Myometrial cell (primary cell): ENCODE data around the gene TARM1. TPM values are rescaled to one million over a fixed set of nuclear protein-coding genes. Genes with fewer than 3 reads are reported as not detected.

Experiments used
- total RNA-seq: library from RNA; depleted of rRNA; stranded (reverse); fragments of >200 nt; gene quantifications from 2 replicates; pipeline ENCODE4 v1.2.3, GENCODE V29; 2015

Gene TARM1
- total RNA-seq = not detected in 2 replicates

GRCh38 chr19:54081032-54081431, at the start of gene TARM1:
Gene TARM1, minus strand, starts transcription at chr19:54081365. Its CDS starts 25 bp downstream, at chr19:54081340.

GRCh38 chr19:54115109-54116063, 34.2 kb upstream of the TARM1 start, which contains the start of the genes PRPF31 and TFPT:
Gene PRPF31, plus strand, starts transcription at chr19:54115754. Its CDS starts 2,525 bp downstream, at chr19:54118279.
Gene TFPT, minus strand, starts transcription at chr19:54115657. Its CDS starts 388 bp downstream, at chr19:54115269.

GRCh38 chr19:54102421-54103169, 21.4 kb upstream of the TARM1 start, which contains the start of gene NDUFA3:
Gene NDUFA3, plus strand, starts transcription at chr19:54102855. Its CDS starts 24 bp downstream, at chr19:54102879.

DNA sequence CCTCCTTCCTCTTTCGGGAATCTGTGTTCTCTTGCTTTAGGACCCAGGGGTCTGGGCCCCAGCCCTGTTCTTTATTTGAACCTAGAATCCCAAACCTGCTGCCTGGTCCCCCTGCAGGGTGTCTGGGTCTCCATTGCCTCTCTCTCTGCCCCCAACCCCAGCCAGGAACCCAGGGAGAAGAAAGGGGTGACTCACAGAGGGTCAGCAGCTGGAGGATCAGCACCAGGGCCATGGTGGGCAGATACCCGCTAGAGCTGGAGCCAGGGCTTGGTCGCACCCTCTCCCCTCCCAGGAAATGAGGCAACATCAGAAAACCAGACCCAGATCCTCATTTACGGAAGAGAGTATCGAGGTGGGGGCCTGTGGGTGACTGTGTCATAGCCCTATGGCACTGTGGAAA, 19.4 kb upstream of the TARM1 start, which contains the start of gene OSCAR:
Gene OSCAR, minus strand, starts transcription at position 243 of the 400 bp plus-strand sequence. Its CDS starts 11 bp downstream, at position 232.

GRCh38 chr19:54063350-54064116, 17.6 kb downstream of the TARM1 start, which contains the start of gene VSTM1:
Gene VSTM1, minus strand, starts transcription at chr19:54063897. Its CDS starts 120 bp downstream, at chr19:54063777.

Other genes starting within 250 kb of the TARM1 start
- 67.2 and 68.3 TPM in 2 replicates for gene MYADM, start 213.5 kb downstream of the TARM1 start, total RNA-seq
- not detected in 2 replicates for gene PRKCG, start 199.2 kb downstream of the TARM1 start, total RNA-seq
- under 0.01 TPM in 1 of 2 replicates, not detected in the other for gene CACNG7, start 172.1 kb downstream of the TARM1 start, total RNA-seq
- under 0.01 TPM in 2 replicates for gene CACNG8, start 118.4 kb downstream of the TARM1 start, total RNA-seq
- gene CACNG6, start 89.7 kb downstream of the TARM1 start, total RNA-seq = 0.18 and 1.2 TPM in 2 replicates
- not detected in 2 replicates for gene VSTM1, start 17.5 kb downstream of the TARM1 start, total RNA-seq
- under 0.01 TPM in 1 of 2 replicates, not detected in the other for gene OSCAR, start 19.4 kb upstream of the TARM1 start, total RNA-seq
- gene NDUFA3, start 21.5 kb upstream of the TARM1 start, total RNA-seq = 10.3 and 42.7 TPM in 2 replicates
- gene TFPT, start 34.3 kb upstream of the TARM1 start, total RNA-seq = 22.0 and 31.4 TPM in 2 replicates
- gene PRPF31, start 34.4 kb upstream of the TARM1 start, total RNA-seq = 79.4 and 89.7 TPM in 2 replicates
- 10.3 and 26.2 TPM in 2 replicates for gene CNOT3, start 56.4 kb upstream of the TARM1 start, total RNA-seq
- 3.7 and 4.0 TPM in 2 replicates for gene LENG1, start 78.4 kb upstream of the TARM1 start, total RNA-seq
- gene TMC4, start 91.8 kb upstream of the TARM1 start, total RNA-seq = not detected in 2 replicates
- gene MBOAT7, start 108.2 kb upstream of the TARM1 start, total RNA-seq = 257 and 295 TPM in 2 replicates
- 126 and 135 TPM in 2 replicates for gene TSEN34, start 109.9 kb upstream of the TARM1 start, total RNA-seq
- gene RPS9, start 119.5 kb upstream of the TARM1 start, total RNA-seq = 2,808 and 2,848 TPM in 2 replicates
- not detected in 2 replicates for gene LILRB3, start 141.6 kb upstream of the TARM1 start, total RNA-seq
- gene LILRA6, start 161.4 kb upstream of the TARM1 start, total RNA-seq = not detected in 2 replicates
- not detected in 2 replicates for gene LILRB5, start 175.9 kb upstream of the TARM1 start, total RNA-seq
- gene LILRB2, start 199.7 kb upstream of the TARM1 start, total RNA-seq = not detected in 2 replicates
- not detected in 2 replicates for gene LILRA5, start 231.8 kb upstream of the TARM1 start, total RNA-seq